Mucosa of descending colon (tissue), 3 donors: ENCODE results near the gene HIGD2B. TPM values are rescaled to one million over a fixed set of nuclear protein-coding genes. Genes with fewer than 3 reads are reported as not detected.

Experiments used
- ATAC-seq: fragments of 200-7000 bp; cut with Tn5 transposase; one replicate; pipeline ENCODE4 v1.9.1; 2020; ENCODE audit warnings: mild to moderate bottlenecking, moderate library complexity
- DNase-seq, 3 donors: peaks; one replicate each; pipeline ENCODE4 v3.0.0-alpha.2; 2020
- H3K36me3 ChIP-seq: fragments of 200-600 bp; one replicate; pipeline ENCODE4 v1.8.0; 2021; ENCODE audit warnings: low read depth, mild to moderate bottlenecking
- H3K4me1 ChIP-seq: fragments of 200-600 bp; one replicate; pipeline ENCODE4 v1.8.0; 2021; ENCODE audit warnings: low read depth, mild to moderate bottlenecking
- H3K4me3 ChIP-seq: fragments of 200-600 bp; one replicate; pipeline ENCODE4 v1.8.0; 2021; ENCODE audit warnings: mild to moderate bottlenecking
- H3K9me3 ChIP-seq: fragments of 200-600 bp; one replicate; pipeline ENCODE4 v1.8.0; 2021; ENCODE audit warnings: mild to moderate bottlenecking
- CTCF ChIP-seq: fragments of 200-600 bp; IDR thresholded peaks from one replicate; pipeline ENCODE4 v1.8.0; 2022; ENCODE audit warnings: antibody characterized with exemption, mild to moderate bottlenecking
- intact Hi-C, 2 donors: fragments of 100-400 bp; cut with DNase I in 1 of 2; cut with micrococcal nuclease in 1 of 2; formaldehyde crosslinking; loops; one replicate each; pipeline versions ENCODE4 v1.11.0 to v1.11.1; 2022; cut with DNase I, micrococcal nuclease
- total RNA-seq, 3 donors: library from RNA; stranded (reverse); fragmentation: NEBNext Ultra II Directional in 2 of 3; extraction: Animal tissue kit (Norgen Biotek cat#: 25700) in 2 of 3; gene quantifications; one replicate each; pipeline versions ENCODE4 v1.2.1 to v1.2.4, GENCODE V29; 2021 to 2023
- donor health status: DM: no; HTN: no; CAD: no; lungs with moderate emphysema.
- donor health status: DM: no; HTN: no; CAD: no.
- donor health status: DM: no; HTN: yes; CAD: no.

Gene HIGD2B
- total RNA-seq, 3 donors from 2014 or later = not detected

- TF ChIP-seq CTCF = no peak
- intact Hi-C loops = no loop called here
- ATAC-seq (no peak), DNase-seq (no peak)
- Histone ChIP-seq H3K9me3 (no peaks in the 10 kb centered on the region), H3K36me3 (no peaks in the 10 kb centered on the region), H3K4me1 (no peaks in the 10 kb centered on the region), H3K4me3 (no peak overlapping the region)
Observed at GRCh38 chr15:72706266-72706665, 20.3 kb upstream of the HIGD2B start.

GRCh38 chr15:72700076-72700475 is 14.1 kb upstream of the HIGD2B start:
- TF ChIP-seq CTCF = no peak
- ATAC-seq (no peak), DNase-seq (no peak)
- no peaks in the 10 kb centered on the region for H3K36me3 ChIP-seq
- intact Hi-C loops = no loop called here
- H3K9me3 ChIP-seq = no peaks in the 10 kb centered on the region
- H3K4me1 ChIP-seq = no peaks in the 10 kb centered on the region
- H3K4me3 ChIP-seq = no peak overlapping the region

GRCh38 chr15:72698938-72699337 is 13.0 kb upstream of the HIGD2B start:
- intact Hi-C loops = no loop called here
- H3K9me3 ChIP-seq = no peaks in the 10 kb centered on the region
- no peak for ATAC-seq

GRCh38 chr15:72690938-72691337 is 5.0 kb upstream of the HIGD2B start:
- Histone ChIP-seq H3K4me3 (no peak overlapping the region), H3K4me1 (no peaks in the 10 kb centered on the region), H3K36me3 (no peaks in the 10 kb centered on the region), H3K9me3 (no peaks in the 10 kb centered on the region)
- TF ChIP-seq CTCF = no peak
- no peak for ATAC-seq
- DNase-seq = no peak
- intact Hi-C loops = no loop called here

More at GRCh38 chr15:72698938-72699337, 13.0 kb upstream of the HIGD2B start:
- no peaks in the 10 kb centered on the region for H3K36me3 ChIP-seq
- DNase-seq = no peak
- TF ChIP-seq CTCF = no peak
- H3K4me1 ChIP-seq = no peaks in the 10 kb centered on the region
- no peak overlapping the region for H3K4me3 ChIP-seq

- Histone ChIP-seq H3K9me3 (no peaks in the 10 kb centered on the region), H3K4me3 (no peak overlapping the region), H3K4me1 (peaks cover 8% of the 10 kb centered on the region), H3K36me3 (no peaks in the 10 kb centered on the region)
- DNase-seq (no peak), ATAC-seq (no peak)
- intact Hi-C loops = no loop called here
- TF ChIP-seq CTCF = no peak
Observed at GRCh38 chr15:72688697-72689096, 2.7 kb upstream of the HIGD2B start.

- intact Hi-C loops = no loop called here
- ATAC-seq (no peak), DNase-seq (peak in 1 of 3 donors; percentile 32)
- TF ChIP-seq CTCF = peak; percentile 17
- Histone ChIP-seq H3K4me3 (peak overlapping the region; percentile 41), H3K9me3 (no peaks in the 10 kb centered on the region), H3K36me3 (no peaks in the 10 kb centered on the region), H3K4me1 (peaks cover 8% of the 10 kb centered on the region)
Observed at GRCh38 chr15:72685301-72685924, 569 bp downstream of the HIGD2B start.
